Panc1 (cell line): ENCODE data around the gene VIPR2. TPM values are rescaled to one million over a fixed set of nuclear protein-coding genes. Genes with fewer than 3 reads are reported as not detected.

Experiments
- ATAC-seq: fragments of 200-7000 bp; cut with Tn5 transposase; 2 replicates; pipeline ENCODE4 v1.9.1; 2020; ENCODE audit warnings: mild to moderate bottlenecking, moderate library complexity
- BruUV-seq: library from RNA; stranded (reverse); fragments of 400-500 nt; replicated peaks from 2 replicates; lab custom pipeline; 2021; lab: Mats Ljungman, UMichigan
- CTCF ChIA-PET: fragments of 300-600 bp; sonication (Branson Sonifier 250); formaldehyde crosslinking; loops from one replicate; lab custom pipeline; 2022; ENCODE audit warnings: antibody characterized with exemption; lab: Charles Lee
- POLR2A ChIA-PET: fragments of 300-600 bp; sonication (Branson Sonifier 250); formaldehyde crosslinking; loops from one replicate; lab custom pipeline; 2022; ENCODE audit warnings: antibody characterized with exemption; lab: Charles Lee
- DNase-seq: peaks from one replicate; pipeline ENCODE4 v3.0.0-alpha.2; 2010; ENCODE audit warnings: low read depth, low spot score
- H3K27ac ChIP-seq: 2 replicates; pipeline ENCODE4 v1.5.1; 2011; ENCODE audit warnings: mild to moderate bottlenecking, low read length, inconsistent platforms
- H3K27me3 ChIP-seq: fragments of 200-500 bp; sonication (Bioruptor generic); 2 replicates; pipeline ENCODE4 v1.6.0; 2014; ENCODE audit warnings: low read length, inconsistent platforms; ENCODE audit not compliant: control insufficient read depth, insufficient read depth
- H3K36me3 ChIP-seq: fragments of 200-500 bp; sonication (Bioruptor generic); 2 replicates; pipeline ENCODE4 v1.5.1; 2014; ENCODE audit warnings: inconsistent platforms, mild to moderate bottlenecking, low read length, moderate library complexity; ENCODE audit not compliant: control insufficient read depth, insufficient read depth
- H3K4me1 ChIP-seq: 2 replicates; pipeline ENCODE4 v1.5.1; 2011; ENCODE audit warnings: inconsistent platforms, mild to moderate bottlenecking, low read length, moderate library complexity; ENCODE audit not compliant: control insufficient read depth, insufficient read depth
- H3K4me3 ChIP-seq, 2 experiments: 2 replicates each; pipeline ENCODE4 v1.5.1; 2011 to 2012; ENCODE audit warnings: low read depth in 2 of 2, low read length in 2 of 2, mild to moderate bottlenecking in 2 of 2, inconsistent platforms in 1 of 2, moderate library complexity in 1 of 2
- H3K9me3 ChIP-seq: fragments of 200-500 bp; sonication (Bioruptor generic); 2 replicates; pipeline ENCODE4 v1.5.1; 2014; ENCODE audit warnings: low read depth, mild to moderate bottlenecking, inconsistent platforms, low read length, moderate library complexity; ENCODE audit not compliant: control insufficient read depth, insufficient read depth
- POLR2AphosphoS5 ChIP-seq: IDR thresholded peaks from 2 replicates; pipeline ENCODE4 v1.6.1; 2012; ENCODE audit warnings: mild to moderate bottlenecking, low read depth, low read length, moderate library complexity
- SIN3A ChIP-seq: IDR thresholded peaks from 2 replicates; pipeline ENCODE4 v1.6.1; 2012; ENCODE audit warnings: low read depth, mild to moderate bottlenecking, low read length, moderate library complexity, borderline replicate concordance; ENCODE audit not compliant: insufficient read depth
- TCF7L2 ChIP-seq: IDR thresholded peaks from 2 replicates; pipeline ENCODE4 v1.6.1; 2011; ENCODE audit warnings: mild to moderate bottlenecking, low read depth, low read length, inconsistent platforms
- in situ Hi-C: cut with HindIII; loops from 2 replicates; pipeline ENCODE4 v1.10.0; 2016; ENCODE audit warnings: low sequenced_read_pairs, low pct_unique_long_range_greater_than_20kb
- intact Hi-C: fragments of 100-400 bp; cut with micrococcal nuclease; formaldehyde crosslinking; loops from one replicate; pipeline ENCODE4 v1.10.0; 2022; ENCODE audit not compliant: unreplicated experiment
- total RNA-seq: library from RNA; stranded (reverse); gene quantifications from one replicate; pipeline ENCODE4 v1.2.1, GENCODE V29; 2021; ENCODE audit not compliant: unreplicated experiment
- TF ChIP-seq, protein P1 (sequence below), 2 experiments: IDR thresholded peaks; 2 replicates each; pipeline ENCODE4 v1.6.1; 2011 to 2012; ENCODE audit warnings: low read depth in 2 of 2, control low read depth in 1 of 2, low read length in 1 of 2, mild to moderate bottlenecking in 1 of 2, moderate library complexity in 1 of 2; ENCODE audit not compliant: insufficient read depth in 1 of 2
- TF ChIP-seq, protein P2 (sequence below): fragments of 450-650 bp; IDR thresholded peaks from 2 replicates; pipeline ENCODE4 v1.5.1; 2017; ENCODE audit warnings: mild to moderate bottlenecking

VIPR2 gene
- total RNA-seq, 1 experiment from 2014 or later: not detected

DNA sequence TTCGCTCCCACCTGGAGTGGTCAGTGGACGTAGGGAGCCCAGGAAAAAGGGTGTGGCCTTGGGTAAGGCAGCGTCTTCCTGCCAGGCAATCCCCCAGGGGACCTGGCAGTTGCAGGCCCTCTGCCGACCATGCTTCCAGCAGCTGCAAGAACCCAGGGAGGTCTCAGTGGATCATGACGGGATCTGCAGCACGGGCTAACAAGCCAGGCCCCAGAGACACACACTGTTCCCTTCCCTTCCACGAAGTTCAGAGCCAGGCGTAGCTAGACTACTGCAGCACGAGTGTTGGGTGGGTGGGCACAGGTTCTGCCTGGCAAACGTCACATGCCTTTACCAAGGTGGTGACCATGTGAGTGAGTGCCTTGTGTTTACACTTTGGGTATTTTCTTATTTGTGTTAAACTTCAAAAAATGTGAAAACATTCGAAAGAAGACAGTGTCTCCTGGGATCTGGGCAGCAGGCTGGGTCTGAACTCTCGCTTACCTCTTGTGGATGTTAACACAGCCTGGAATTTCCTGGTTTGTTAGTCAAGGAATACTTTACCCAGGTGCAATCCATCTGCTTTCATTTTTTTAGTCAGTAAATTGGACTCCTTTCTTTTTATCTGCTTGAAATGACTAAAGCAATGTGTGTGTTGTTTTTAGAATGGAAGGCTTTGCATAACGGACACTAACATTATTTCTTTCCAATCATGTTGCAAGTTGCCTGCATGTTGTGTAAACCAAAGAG is 48.2 kb upstream of the VIPR2 start:
- BruUV-seq: no TSS peak
- no peak overlapping the region for H3K4me3 ChIP-seq
- H3K27me3 ChIP-seq: no peaks in the 10 kb centered on the region
- peaks cover 2% of the 10 kb centered on the region; the same call in 1 of the 2 replicates for H3K4me1 ChIP-seq
- ATAC-seq: no peak
- H3K9me3 ChIP-seq: peaks cover 7% of the 10 kb centered on the region; the same call in 1 of the 2 replicates
- ChIA-PET POLR2A (no interaction called here), CTCF (no interaction called here)
- DNase-seq: no peak
- in situ Hi-C loops: no loop called here
- TF ChIP-seq POLR2AphosphoS5: no peak
- TF ChIP-seq, protein P1, sequence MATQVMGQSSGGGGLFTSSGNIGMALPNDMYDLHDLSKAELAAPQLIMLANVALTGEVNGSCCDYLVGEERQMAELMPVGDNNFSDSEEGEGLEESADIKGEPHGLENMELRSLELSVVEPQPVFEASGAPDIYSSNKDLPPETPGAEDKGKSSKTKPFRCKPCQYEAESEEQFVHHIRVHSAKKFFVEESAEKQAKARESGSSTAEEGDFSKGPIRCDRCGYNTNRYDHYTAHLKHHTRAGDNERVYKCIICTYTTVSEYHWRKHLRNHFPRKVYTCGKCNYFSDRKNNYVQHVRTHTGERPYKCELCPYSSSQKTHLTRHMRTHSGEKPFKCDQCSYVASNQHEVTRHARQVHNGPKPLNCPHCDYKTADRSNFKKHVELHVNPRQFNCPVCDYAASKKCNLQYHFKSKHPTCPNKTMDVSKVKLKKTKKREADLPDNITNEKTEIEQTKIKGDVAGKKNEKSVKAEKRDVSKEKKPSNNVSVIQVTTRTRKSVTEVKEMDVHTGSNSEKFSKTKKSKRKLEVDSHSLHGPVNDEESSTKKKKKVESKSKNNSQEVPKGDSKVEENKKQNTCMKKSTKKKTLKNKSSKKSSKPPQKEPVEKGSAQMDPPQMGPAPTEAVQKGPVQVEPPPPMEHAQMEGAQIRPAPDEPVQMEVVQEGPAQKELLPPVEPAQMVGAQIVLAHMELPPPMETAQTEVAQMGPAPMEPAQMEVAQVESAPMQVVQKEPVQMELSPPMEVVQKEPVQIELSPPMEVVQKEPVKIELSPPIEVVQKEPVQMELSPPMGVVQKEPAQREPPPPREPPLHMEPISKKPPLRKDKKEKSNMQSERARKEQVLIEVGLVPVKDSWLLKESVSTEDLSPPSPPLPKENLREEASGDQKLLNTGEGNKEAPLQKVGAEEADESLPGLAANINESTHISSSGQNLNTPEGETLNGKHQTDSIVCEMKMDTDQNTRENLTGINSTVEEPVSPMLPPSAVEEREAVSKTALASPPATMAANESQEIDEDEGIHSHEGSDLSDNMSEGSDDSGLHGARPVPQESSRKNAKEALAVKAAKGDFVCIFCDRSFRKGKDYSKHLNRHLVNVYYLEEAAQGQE (IDR thresholded peaks at IDR 0.05; ENCODE audit: insufficient read depth in 1 of 2, low read depth in 2 of 2, low read length in 1 of 2): no peak
- TF ChIP-seq, protein P2, sequence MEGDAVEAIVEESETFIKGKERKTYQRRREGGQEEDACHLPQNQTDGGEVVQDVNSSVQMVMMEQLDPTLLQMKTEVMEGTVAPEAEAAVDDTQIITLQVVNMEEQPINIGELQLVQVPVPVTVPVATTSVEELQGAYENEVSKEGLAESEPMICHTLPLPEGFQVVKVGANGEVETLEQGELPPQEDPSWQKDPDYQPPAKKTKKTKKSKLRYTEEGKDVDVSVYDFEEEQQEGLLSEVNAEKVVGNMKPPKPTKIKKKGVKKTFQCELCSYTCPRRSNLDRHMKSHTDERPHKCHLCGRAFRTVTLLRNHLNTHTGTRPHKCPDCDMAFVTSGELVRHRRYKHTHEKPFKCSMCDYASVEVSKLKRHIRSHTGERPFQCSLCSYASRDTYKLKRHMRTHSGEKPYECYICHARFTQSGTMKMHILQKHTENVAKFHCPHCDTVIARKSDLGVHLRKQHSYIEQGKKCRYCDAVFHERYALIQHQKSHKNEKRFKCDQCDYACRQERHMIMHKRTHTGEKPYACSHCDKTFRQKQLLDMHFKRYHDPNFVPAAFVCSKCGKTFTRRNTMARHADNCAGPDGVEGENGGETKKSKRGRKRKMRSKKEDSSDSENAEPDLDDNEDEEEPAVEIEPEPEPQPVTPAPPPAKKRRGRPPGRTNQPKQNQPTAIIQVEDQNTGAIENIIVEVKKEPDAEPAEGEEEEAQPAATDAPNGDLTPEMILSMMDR: no peak
- no peak for TF ChIP-seq SIN3A
- TF ChIP-seq TCF7L2: no peak
- intact Hi-C loops: no loop called here
- no peaks in the 10 kb centered on the region for H3K36me3 ChIP-seq
- H3K27ac ChIP-seq: no peak overlapping the region

DNA sequence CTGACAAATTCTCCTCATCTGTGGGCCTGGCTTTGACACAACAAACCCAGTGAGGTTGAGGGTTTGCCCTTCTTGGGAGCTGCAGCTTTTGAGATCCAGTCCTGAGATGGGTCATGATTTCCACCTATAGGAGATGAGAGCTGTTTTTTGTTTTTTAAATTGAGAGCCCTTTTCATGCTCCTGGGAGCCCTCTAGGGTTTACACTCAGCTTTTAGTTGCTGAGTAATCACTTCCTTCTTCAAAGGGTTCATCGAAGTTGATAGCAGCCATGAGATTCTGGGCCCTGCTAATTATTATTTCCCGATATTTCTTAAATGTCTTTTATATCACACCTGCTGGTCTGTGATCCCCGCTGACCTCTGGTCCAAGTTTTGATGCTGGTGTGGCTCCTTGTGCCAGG is 47.3 kb upstream of the VIPR2 start:
- no peak for TF ChIP-seq SIN3A
- TF ChIP-seq, protein P2: no peak
- TF ChIP-seq POLR2AphosphoS5: no peak
- TF ChIP-seq, protein P1 (IDR thresholded peaks at IDR 0.05; ENCODE audit: insufficient read depth in 1 of 2, low read depth in 2 of 2, low read length in 1 of 2): no peak
- TF ChIP-seq TCF7L2: no peak
- Histone ChIP-seq H3K27me3 (no peaks in the 10 kb centered on the region), H3K27ac (no peak overlapping the region), H3K36me3 (no peaks in the 10 kb centered on the region), H3K4me1 (peaks cover 2% of the 10 kb centered on the region; the same call in 1 of the 2 replicates), H3K4me3 (no peak overlapping the region), H3K9me3 (peaks cover 7% of the 10 kb centered on the region; the same call in 1 of the 2 replicates)
- BruUV-seq: no TSS peak
- ChIA-PET POLR2A (no interaction called here), CTCF (interaction anchor here (0.8 kb wide), 1 partner anchor 16 kb away, joined by 3 read pairs; no protein-coding TSS in a partner anchor)
- in situ Hi-C loops (no loop called here), intact Hi-C loops (no loop called here)
- DNase-seq: no peak
- no peak for ATAC-seq
